HG03565 (cell line): Measurements from ENCODE around the gene SRI.
"Not testable (repeated sequence)": the region's sequence is repeated elsewhere in the genome, so short reads cannot be mapped to it uniquely, and the experiment has no call there.

Experiments
- ATAC-seq: cut with Tn5 transposase; IDR thresholded peaks from one replicate; pipeline ENCODE4 v1.9.1; 2021; ENCODE audit warnings: mild to moderate bottlenecking, moderate library complexity; ENCODE audit not compliant: unreplicated experiment

The SRI gene

GRCh38 chr7:88184848-88185304 lies 35.0 kb downstream of the SRI start:
- ATAC-seq: peak; percentile 79

GRCh38 chr7:88183051-88183450 lies 36.8 kb downstream of the SRI start:
- ATAC-seq: no peak

- no peak for ATAC-seq
Observed at GRCh38 chr7:88176190-88176589, 43.6 kb downstream of the SRI start.

GRCh38 chr7:88172842-88173241 lies 47.0 kb downstream of the SRI start:
- ATAC-seq: no peak

GRCh38 chr7:88169717-88170320 lies 50.0 kb downstream of the SRI start:
- peak; percentile 60 for ATAC-seq

- no peak for ATAC-seq
Observed at GRCh38 chr7:88167721-88168120, 52.1 kb downstream of the SRI start.

- no peak for ATAC-seq
Observed at GRCh38 chr7:88167223-88167622, 52.6 kb downstream of the SRI start.

GRCh38 chr7:88165697-88166096 lies 54.1 kb downstream of the SRI start:
- no peak for ATAC-seq

GRCh38 chr7:88159741-88160140 lies 60.1 kb downstream of the SRI start:
- not testable (repeated sequence) for ATAC-seq

GRCh38 chr7:88156356-88156755 lies 63.5 kb downstream of the SRI start:
- ATAC-seq: no peak

GRCh38 chr7:88155756-88156155 lies 64.1 kb downstream of the SRI start:
- ATAC-seq: no peak
